ENCODE data around the gene KTN1.

The KTN1 gene

DNA sequence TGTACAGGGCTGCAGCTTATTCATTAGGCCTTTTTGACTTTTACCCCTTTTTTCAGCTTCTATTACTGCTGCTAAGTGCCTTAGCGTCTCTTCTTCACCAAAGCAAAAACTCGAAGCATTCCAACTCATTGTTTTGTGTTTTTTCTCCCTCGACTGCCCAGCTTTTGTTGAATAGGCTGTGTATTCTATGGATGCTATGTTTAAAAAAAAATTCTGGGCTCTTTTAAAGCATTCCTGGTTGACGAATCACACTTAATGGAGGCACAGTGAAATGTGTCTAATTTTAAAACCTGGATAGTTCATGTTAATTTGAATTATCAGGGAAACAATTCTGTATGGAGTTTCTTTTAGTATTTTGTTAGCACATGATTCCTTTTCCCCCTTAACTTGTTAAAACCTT is 29.7 kb downstream of the KTN1 start:
- no peak for DNase-seq (ENCODE audit: low spot score)

DNA sequence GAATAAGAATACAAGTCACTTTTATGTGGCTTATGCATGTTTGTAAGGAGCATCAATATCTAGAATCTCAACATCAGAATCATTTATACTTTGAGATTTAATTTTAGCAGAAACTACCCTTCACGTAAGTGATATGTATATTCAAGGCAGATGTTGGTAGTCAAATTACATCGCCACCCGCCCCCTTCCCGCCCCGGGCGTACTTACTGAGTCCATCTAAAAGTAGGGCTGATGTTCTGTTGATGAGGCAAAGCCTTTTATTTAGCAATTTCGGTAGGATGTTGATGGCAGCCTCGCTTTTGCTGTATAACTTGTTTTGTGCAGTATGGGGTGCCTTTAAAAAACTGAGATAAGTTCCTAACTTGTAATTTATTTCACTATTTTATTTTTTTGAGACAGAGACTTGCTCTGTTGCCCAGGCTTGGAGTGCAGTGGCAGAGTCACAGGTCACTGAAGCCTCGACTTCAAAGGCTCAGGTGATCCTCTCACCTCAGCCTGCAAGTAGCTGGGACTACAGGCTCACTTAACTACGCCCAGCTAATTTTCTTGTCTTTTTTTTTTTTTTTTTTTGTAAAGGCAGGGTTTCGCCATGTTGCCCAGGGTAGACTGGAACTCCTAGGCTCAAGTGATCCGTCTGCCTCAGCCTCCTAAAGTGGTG is 30.8 kb downstream of the KTN1 start:
- no peak for DNase-seq (ENCODE audit: low spot score)

DNA sequence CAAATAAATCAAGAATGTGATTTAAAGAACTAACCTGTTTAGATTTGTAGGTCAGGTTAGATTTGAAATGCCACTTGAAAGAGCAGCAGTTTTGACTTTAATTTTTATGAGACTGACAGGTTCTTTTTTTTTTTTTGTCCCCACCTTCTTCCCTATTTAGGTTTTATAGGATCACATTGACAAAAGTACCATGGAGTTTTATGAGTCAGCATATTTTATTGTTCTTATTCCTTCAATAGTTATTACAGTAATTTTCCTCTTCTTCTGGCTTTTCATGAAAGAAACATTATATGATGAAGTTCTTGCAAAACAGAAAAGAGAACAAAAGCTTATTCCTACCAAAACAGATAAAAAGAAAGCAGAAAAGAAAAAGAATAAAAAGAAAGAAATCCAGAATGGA is 31.9 kb downstream of the KTN1 start:
- DNase-seq (ENCODE audit: low spot score): no peak

DNA sequence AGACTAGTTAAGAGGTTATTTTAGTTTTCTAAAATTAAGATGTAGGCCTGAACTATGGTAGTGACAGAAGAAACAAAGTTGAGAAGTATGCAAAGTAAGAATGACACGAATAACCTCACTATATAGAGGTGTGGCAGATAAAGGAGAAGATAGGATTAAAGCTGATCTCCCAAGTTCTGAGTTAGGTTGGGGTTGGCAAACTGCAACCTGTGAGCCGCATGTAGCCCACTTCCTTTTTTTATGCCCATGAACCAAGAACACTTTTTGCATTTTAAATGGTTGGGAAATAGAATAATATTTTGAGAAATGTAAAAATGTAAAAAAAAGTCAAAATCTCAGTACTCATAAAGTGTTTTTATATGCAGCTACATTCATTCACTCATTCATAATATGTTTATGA is 34.3 kb downstream of the KTN1 start:
- no peak for DNase-seq (ENCODE audit: low spot score)

DNA sequence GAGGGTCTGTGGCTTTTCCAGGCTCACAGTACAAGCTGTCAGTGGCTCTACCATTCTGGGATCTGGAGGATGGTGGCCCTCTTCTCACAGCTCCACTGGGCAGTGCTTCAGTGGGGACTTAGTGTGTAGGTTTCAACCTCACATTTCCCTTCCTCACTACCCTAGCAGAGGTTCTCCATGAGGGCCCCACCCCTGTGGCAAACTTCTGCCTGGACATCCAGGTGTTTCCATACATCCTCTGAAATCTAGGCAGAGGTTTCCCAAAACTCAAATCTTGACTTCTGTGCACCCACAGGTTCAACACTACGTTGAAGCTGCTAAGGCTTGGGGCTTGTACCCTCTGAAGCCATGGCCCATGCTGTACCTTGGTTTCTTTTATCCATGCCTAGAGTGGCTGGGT is 40.3 kb downstream of the KTN1 start:
- DNase-seq (ENCODE audit: low spot score): no peak

- DNase-seq (ENCODE audit: low spot score): no peak
Measured at GRCh38 chr14:55620981-55621380, 41.0 kb downstream of the KTN1 start.

DNA sequence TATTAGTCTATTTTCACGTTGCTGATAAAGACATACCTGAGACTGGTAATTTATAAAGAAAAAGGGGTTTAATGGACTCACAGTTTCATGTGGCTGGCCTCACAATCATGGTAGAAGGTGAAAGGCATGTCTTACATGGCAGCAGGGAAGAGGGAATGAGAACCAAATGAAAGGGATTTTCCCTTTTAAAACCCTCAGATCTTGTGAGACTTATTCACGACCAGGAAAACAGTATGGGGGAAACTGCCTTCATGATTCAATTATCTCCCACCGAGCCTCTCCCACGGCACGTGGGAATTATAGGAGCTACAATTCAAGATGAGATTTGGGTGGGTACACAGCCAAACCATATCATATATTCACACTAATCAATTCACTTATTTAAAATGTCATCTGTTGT is 41.4 kb downstream of the KTN1 start:
- no peak for DNase-seq (ENCODE audit: low spot score)

- no peak for DNase-seq (ENCODE audit: low spot score)
Measured at GRCh38 chr14:55624913-55625312, 44.9 kb downstream of the KTN1 start.

GRCh38 chr14:55625481-55625880 is 45.5 kb downstream of the KTN1 start:
- no peak for DNase-seq (ENCODE audit: low spot score)

DNA sequence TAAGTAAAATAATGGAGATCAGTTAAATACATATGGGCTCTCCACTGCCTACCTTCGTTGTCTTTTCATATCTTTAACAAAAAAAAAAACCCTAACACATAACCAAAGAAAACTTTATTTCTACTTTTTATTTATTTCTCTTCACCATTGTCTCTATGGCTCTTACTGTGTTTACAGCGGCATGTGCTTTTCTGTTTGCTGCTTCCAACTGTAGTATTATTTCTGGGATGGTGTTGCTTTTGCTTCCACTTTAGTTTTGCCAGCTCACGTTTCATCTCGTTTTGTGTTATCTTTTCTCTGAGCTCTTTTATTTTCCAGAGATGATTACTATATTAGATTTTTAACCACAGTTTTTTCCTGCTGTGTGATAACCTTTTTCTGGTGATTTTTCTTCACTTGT is 46.1 kb downstream of the KTN1 start:
- DNase-seq (ENCODE audit: low spot score): no peak

DNA sequence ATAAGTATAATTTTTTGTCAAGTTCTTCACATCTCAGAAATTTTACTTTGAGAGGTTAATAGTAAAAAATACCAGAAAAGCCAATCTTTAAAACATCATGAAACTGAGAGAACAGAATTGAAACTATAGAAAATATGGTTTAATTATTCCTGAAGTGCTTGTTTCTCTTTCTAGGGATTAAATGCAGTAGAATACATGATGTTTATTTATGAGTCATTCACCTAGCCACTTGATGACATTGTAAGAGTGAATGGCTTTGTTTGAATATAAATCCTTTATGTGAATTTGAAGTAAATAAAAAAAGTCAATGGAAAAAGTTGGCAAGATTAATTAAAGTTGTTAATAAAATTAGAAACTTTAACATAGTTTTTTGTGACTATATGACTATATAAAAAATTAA is 48.4 kb downstream of the KTN1 start:
- DNase-seq (ENCODE audit: low spot score): no peak

- no peak for DNase-seq (ENCODE audit: low spot score)
Measured at GRCh38 chr14:55638665-55639064, 58.7 kb downstream of the KTN1 start.

DNA sequence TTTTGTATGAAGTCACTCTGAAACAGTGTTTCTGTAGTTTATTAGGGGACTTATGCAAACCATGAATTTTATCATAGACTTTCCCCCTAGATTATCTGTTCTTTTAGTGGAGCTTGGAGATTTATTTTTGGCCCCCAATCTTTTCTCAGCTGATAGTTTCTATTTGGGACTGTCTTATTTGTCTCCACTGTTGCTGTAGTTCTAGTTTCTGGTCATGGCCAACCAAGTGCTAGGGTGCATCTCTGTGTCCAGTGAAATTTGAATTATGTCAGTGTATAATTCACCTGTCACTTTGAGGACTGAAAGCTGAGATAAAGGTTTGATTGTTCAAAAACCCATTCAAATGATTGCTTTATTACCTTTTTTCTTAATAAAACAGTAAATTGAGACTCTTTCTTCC is 61.3 kb downstream of the KTN1 start:
- no peak for DNase-seq (ENCODE audit: low spot score)

DNA sequence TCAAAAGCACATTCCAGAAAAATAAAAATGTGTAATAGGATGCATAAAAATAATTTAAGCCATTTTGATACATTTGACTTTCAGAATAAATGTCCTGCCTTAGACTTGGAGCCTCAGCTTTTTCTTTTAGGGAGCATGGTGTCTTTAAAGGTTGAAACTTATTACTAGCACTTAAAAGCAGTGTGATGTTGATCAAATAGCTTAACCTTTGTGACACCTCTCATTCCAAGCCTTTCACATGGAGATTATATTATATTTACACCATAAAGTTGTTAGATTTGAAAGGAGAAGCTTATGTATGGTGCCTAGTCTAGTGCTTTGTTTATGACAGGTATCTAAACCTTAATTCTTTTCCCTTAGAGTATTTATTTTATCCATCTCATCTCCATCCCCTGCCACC is 61.9 kb downstream of the KTN1 start:
- no peak for DNase-seq (ENCODE audit: low spot score)

GRCh38 chr14:55645145-55645544 is 65.1 kb downstream of the KTN1 start:
- no peak for DNase-seq (ENCODE audit: low spot score)

- DNase-seq (ENCODE audit: low spot score): no peak
Measured at GRCh38 chr14:55645845-55646832, 66.1 kb downstream of the KTN1 start.

GRCh38 chr14:55650992-55651391 is 71.0 kb downstream of the KTN1 start:
- DNase-seq (ENCODE audit: low spot score): no peak

DNA sequence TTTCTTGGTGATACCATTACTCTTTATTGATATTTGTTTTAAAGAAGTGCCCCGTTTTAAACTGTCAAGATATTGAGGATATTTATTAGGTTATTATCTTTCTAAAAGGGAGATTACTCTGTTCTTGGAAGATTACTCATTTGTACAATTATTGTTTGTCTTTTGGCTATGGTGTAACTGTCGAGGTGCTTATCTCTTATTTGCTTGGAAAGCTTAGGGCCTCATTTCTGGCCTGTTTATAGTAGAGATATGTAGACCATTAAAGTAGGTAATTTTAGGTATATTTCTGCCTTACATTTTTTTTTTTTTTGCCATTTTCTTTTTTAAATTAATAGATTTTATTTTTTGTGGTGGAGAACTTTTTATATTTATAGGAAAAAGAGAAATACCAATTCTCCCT is 74.2 kb downstream of the KTN1 start:
- no peak for DNase-seq (ENCODE audit: low spot score)

GRCh38 chr14:55661029-55661428 is 81.0 kb downstream of the KTN1 start:
- no peak for DNase-seq (ENCODE audit: low spot score)

GRCh38 chr14:55662752-55663151 is 82.7 kb downstream of the KTN1 start:
- DNase-seq (ENCODE audit: low spot score): no peak

DNA sequence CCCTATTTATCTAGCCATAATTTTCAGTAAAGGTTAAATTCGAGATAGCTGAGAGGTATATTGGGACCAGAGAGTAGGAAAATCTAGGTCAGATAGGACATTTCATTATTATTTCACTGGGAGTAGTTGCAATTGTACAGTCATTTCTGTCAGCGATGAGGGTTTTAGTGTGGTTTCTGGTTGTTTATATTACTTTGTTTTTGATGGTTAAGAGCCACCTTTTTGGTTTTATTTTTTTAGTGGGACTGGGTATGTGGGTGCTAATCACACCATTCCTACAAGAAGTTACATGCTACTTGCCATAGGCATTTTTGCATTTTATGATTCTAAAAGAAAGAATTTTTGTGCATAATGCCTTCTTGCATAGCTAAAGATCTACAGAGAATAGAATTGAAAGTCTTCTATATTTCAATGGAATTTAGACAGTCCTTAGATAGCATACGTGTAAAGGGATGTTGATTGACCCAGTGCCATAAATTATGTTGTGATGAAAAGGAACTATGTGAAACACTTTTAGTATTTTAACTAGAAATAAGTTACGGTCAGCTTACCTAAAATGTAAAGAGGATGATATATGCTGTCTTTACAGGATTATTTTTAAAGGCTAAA is 85.2 kb downstream of the KTN1 start:
- no peak for DNase-seq (ENCODE audit: low spot score)

- DNase-seq (ENCODE audit: low spot score): no peak
Measured at GRCh38 chr14:55667801-55668200, 87.8 kb downstream of the KTN1 start.

DNA sequence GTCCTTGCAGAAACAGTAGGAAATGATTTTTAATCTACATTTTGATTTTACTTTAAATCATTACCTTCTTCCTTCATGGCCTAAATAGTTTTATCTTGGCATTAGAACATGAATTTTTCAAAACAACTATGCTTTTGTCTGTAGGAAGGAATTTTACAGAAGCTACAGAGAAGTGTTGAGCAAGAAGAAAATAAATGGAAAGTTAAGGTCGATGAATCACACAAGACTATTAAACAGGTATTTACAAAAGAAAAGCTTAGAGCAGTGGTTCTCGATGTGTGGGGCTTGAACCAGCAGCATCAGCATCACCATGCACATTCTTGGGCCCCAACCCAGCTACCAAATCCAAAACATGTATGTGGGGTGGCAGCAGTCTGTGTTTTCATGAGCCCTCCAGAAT is 91.6 kb downstream of the KTN1 start:
- no peak for DNase-seq (ENCODE audit: low spot score)
